RWPE1 (cell line): ENCODE data around the gene STK32C.

Experiments
- CTCF ChIA-PET: fragments of 350-600 bp; sonication (Branson Sonifier 250); formaldehyde crosslinking; extraction: SDS; loops from one replicate; lab custom pipeline; 2021; lab: Yijun Ruan, JAX
- POLR2A ChIA-PET: fragments of 400-600 bp; formaldehyde crosslinking; extraction: SDS; loops from one replicate; lab custom pipeline; 2020; ENCODE audit warnings: antibody characterized with exemption; ENCODE audit not compliant: low non-redundant PET; lab: Yijun Ruan, JAX
- DNase-seq: peaks from one replicate; pipeline ENCODE4 v3.0.0; 2012; ENCODE audit warnings: low spot score
- H3K27ac ChIP-seq: fragments of 450-650 bp; 2 replicates; pipeline ENCODE4 v1.5.1; 2017
- CTCF ChIP-seq: fragments of 450-650 bp; conservative IDR thresholded peaks from 2 replicates; pipeline ENCODE4 v1.5.1; 2017; ENCODE audit warnings: low read depth, mild to moderate bottlenecking

The STK32C gene

DNA sequence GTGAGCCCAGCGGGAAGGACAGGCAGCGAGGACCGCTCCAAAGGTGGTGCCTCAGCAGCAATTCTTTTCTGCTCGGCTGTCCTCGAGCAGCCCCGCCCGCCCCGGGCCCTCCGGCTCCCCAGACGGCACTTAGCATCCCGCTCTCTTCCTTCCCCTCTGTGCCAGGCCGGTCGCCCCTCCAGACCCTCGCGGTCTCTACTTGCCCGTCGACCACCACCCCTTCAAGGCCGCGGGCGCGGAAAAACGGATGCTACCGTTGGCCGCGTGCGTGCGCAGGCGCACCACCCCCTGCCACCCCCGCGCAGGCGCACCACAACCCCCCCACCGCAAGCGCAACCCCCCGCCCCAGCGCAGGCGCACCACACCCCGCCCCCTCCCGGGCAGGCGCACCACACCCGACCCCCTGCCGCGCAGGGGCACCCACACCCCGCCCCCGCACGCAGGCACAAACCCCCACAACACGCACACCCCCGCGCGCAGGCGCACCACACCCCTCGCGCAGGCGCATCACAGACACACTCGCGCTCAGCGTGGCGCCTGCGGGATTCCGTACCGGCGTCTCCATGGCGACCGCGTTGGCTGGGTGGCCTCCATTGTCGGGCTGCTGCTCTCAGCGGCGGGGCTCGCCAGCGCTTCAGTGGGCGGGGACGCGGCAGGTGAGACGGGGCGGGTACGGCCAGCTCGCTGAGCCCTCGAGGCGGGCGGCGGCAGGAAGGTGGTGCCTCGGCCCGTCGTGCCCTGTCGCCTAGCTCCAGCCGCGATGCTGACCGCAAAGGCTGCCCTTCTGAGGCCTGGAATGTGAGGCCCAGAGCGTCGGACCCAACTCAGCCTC lies 24.1 kb upstream of the STK32C start, which contains the start of gene LRRC27:
Gene LRRC27, plus strand, starts transcription at position 593 of the 832 bp plus-strand sequence. CDS start 1,332 bp downstream, outside the sequence.
- POLR2A ChIA-PET: interaction anchor here (0.6 kb wide), 1 partner anchor 174 kb away, joined by 3 read pairs; no protein-coding TSS in a partner anchor
- DNase-seq: peak; percentile 100
- TF ChIP-seq CTCF: no peak
- CTCF ChIA-PET: interaction anchor here (0.7 to 0.9 kb wide), 2 partner anchors 92 to 322 kb away, joined by 3 to 5 read pairs; no protein-coding TSS in a partner anchor
- peak within 1 kb of the TSS; percentile 82 for H3K27ac ChIP-seq

- ChIA-PET CTCF (interaction anchor here (0.8 kb wide), 1 partner anchor 13 kb away, joined by 4 read pairs; no protein-coding TSS in a partner anchor), POLR2A (no interaction called here)
- no peak for TF ChIP-seq CTCF
- peak overlapping the region; percentile 82 for H3K27ac ChIP-seq
- no peak for DNase-seq
These were observed 22.7 kb upstream of the STK32C start for GRCh38 chr10:132330486-132330833.

- peak overlapping the region; percentile 82 for H3K27ac ChIP-seq
- no peak for TF ChIP-seq CTCF
- peak; percentile 60 for DNase-seq
- CTCF ChIA-PET: interaction anchor here (0.8 kb wide), 1 partner anchor 13 kb away, joined by 4 read pairs; no protein-coding TSS in a partner anchor
- POLR2A ChIA-PET: interaction anchor here (0.5 kb wide), 1 partner anchor 92 kb away, joined by 3 read pairs; no protein-coding TSS in a partner anchor
These were observed 22.1 kb upstream of the STK32C start for GRCh38 chr10:132329565-132330485.

- H3K27ac ChIP-seq: peak overlapping the region; percentile 50
- POLR2A ChIA-PET: no interaction called here
- no peak for DNase-seq
- no peak for TF ChIP-seq CTCF
- CTCF ChIA-PET: no interaction called here
These were observed 21.0 kb upstream of the STK32C start for GRCh38 chr10:132328738-132329137.

- ChIA-PET POLR2A (no interaction called here), CTCF (no interaction called here)
- H3K27ac ChIP-seq: peak overlapping the region; percentile 7
- no peak for TF ChIP-seq CTCF
- DNase-seq: no peak
These were observed 20.4 kb upstream of the STK32C start for GRCh38 chr10:132328106-132328505.

DNA sequence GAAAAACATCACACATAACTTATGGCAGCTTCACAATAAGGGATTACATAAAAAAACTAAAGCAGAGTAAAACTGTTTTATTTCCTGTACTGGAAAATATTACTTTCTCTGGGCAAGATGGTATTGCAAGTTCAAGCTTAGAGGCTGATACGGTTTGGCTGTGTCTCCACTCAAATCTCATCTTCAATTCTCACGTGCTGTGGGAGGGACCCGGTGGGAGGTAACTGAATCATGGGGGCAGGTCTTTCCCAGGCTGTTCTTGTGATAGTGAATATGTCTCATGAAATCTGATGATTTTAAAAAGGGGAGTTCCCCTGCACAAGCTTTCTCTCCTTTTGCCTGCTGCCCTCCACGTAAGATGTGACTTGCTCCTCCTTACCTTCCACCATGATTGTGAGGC lies 19.2 kb upstream of the STK32C start:
- H3K27ac ChIP-seq: no peak overlapping the region
- POLR2A ChIA-PET: no interaction called here
- no peak for TF ChIP-seq CTCF
- no peak for DNase-seq
- CTCF ChIA-PET: no interaction called here
